ENCODE data around the gene CAP1.

GRCh38 chr1:40090652-40091355, 50.3 kb downstream of the CAP1 start:
- TF ChIP-seq YY1 (IDR thresholded peaks at IDR 0.05; ENCODE audit: insufficient read depth, insufficient read length) (no peak), SUZ12 (IDR thresholded peaks at IDR 0.05; ENCODE audit: extremely low read depth, insufficient read depth, insufficient read length) (no peak), ZNF274 (IDR thresholded peaks at IDR 0.05; ENCODE audit: low read depth, low read length) (no peak)

Data from NT2/D1 (cell line).